Activated T-cell treated with anti-CD3 and anti-CD28 coated beads, Interleukin-2, amount 50 U/mL, for 1 hour (primary cell): ENCODE data around the gene RAPGEF4.

ENCODE experiments used
- DNase-seq: peaks from one replicate; pipeline ENCODE4 v3.0.0-alpha.2; 2020

Gene RAPGEF4

DNA sequence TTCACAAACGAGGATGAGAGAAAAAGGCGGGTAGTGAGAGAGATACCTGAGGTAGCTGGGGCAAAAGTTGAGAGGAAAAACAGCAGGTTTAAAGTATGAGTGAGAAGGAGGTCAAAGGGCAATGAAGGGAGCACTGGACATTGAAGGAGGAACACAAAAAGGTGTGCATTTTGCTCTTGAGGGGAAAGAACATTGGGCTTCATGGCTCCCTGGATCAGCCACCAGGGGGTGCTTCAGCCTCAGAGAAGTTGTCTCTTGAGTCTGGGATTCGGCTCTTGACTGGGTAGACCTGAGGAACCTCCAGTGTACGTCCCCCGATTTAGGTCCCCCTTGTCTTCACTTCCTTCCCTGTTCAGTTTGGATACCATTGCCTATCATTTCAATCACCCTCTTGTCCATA lies 128.5 kb downstream of the RAPGEF4 start:
- peak; percentile 20 for DNase-seq

- DNase-seq = no peak
These were observed 129.8 kb downstream of the RAPGEF4 start for GRCh38 chr2:172865422-172865821.

GRCh38 chr2:172869861-172870260 lies 134.2 kb downstream of the RAPGEF4 start:
- no peak for DNase-seq

GRCh38 chr2:172870396-172870795 lies 134.8 kb downstream of the RAPGEF4 start:
- DNase-seq = no peak

- DNase-seq = no peak
These were observed 142.2 kb downstream of the RAPGEF4 start for GRCh38 chr2:172877826-172878225.

- no peak for DNase-seq
These were observed 142.6 kb downstream of the RAPGEF4 start for GRCh38 chr2:172878260-172878659.

- no peak for DNase-seq
These were observed 148.7 kb downstream of the RAPGEF4 start for GRCh38 chr2:172884336-172884735.

GRCh38 chr2:172885996-172886395 lies 150.4 kb downstream of the RAPGEF4 start:
- DNase-seq = no peak

- DNase-seq = no peak
These were observed 151.6 kb downstream of the RAPGEF4 start for GRCh38 chr2:172887280-172887679.

DNA sequence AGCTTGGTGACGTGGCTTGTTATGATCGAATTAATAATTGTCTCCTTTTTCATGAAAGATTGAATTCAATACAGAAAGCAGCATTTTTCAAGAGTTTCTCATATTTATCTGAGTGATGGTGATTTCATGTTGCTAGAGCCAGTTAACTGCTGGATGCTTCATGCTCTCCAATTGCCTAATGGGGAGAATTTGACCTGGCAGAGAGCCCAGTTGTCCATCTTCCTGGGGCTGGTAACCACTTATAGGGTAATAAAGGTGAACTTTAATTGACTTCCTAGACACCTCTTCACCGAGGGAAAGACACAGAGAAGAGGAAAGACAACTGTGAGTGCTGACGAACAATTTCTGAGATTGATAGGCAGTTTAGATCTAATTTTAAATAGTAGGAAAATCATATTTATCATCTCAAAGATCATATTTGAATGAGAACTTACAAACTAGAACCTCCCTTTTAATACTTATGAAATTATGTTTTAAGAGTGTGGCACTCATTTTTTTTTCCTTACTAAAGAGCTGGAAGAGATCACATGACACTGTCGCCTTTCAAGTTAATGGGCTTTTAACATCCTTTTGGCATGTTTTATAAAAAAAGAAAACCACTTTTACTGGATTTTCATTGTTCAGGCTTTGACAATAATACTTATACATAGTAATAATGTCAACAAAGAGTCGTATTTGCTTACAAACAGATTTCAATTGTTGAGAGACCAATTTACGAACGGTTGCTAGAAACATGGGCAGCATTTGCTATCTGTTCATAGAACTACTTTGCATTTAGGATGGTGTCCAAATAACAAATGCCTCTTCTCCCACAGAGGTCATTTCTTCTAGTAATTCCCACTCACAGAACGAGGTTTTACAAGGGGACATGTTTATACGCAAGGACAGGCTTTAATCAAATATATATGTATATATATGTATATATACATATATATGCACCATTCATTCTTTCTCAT lies 153.3 kb downstream of the RAPGEF4 start:
- no peak for DNase-seq

DNA sequence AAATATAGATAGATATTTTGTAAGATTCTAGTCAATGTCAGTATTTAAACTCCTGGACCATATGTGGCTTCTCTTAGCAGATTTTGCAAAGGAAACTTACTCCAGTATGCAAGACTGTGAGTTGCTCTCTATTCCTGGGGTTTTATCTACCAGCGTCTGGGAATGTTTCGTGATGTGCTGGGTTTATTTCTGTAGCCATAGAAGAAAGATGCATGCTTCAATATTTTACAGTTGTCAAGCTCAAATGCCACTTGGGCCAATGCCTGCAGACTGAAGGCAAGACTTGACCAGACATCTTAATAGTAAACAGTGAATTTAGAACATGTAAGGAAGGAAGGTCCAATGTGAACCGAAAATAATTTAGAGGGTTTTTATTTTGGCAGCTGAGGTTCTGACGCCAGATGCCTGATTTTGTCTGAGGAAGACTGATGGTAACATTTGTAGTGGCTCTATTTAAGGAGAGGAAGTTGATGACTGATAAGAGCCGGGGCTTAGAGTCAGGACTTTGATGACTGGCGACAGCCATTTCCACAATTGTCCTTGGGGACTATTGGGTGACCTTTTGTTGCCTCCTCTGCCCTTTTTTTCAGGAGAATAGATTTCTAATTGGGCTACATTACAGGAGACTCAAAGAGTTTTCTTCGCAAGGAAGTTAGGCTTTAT lies 154.3 kb downstream of the RAPGEF4 start:
- no peak for DNase-seq

DNA sequence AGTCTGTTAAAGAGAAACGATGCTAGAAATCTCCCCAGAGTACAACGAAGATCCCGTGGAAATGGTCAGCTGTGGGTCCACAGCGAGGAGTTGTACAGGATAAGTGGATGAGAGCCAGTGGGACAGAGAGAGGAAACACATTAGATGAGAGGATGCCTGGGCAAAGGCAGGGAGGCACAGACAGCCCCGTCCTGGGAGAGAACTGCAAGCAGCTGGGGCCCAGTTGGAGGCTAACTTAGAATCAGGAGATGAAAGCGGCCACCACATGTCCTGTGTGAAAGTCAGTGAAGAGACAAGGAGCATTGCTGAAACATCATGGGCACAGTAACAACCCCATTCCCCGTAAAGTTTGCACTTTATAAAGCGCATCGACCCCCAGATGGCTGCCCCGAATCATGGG lies 157.5 kb downstream of the RAPGEF4 start:
- DNase-seq = no peak

- DNase-seq = no peak
These were observed 158.0 kb downstream of the RAPGEF4 start for GRCh38 chr2:172893671-172894070.

DNA sequence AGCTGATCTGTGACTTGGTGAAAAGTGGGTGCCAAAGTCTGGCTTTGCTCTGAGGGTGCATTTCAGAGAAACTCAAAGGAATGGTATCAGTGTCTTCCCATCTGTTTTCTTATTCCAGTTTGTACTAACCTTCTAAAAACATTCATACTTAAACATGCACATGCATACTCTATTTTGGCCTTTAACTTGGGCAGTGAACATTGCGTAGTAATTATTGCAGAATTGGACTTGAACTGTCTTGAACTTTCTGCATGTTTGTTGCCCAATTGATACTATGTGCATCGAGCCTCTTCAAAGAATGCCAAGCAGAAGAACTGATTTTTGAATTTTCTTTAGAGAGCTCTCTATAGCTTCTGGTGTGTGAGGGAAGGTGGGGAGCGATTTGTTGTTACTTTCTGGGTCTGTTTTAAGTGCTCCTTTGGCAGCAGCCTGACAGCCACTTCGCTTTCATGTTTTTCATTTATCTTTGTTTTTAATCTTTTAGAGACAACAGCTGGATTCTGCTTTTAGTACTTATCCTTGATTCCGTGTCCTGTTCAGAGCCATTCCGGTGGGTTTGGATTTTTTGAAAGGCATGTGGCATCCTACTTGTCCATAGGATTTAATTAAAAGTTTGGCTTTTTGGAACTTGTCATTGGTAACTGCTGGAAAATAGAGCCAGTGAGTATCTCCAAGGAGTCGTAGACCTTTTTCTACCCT lies 159.2 kb downstream of the RAPGEF4 start:
- no peak for DNase-seq

- DNase-seq = no peak
These were observed 161.0 kb downstream of the RAPGEF4 start for GRCh38 chr2:172896661-172897081.

DNA sequence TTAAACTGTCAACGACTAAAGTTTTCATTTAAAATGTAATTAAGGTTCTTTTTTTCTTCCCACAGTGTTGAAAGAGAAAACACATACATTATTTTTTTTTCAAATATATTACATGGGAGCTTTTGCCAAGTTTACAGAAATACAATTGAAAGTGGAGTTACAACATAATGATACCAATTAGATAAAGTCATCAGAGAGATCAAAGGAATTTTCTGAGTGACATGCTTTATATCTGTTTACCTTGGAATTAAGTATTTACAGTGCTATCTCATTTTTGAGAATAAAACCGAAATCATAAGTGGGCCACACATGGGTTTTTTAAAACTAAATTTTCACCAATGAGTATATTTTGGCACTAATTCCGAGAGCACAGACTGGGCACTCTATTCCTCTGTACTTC lies 165.2 kb downstream of the RAPGEF4 start:
- DNase-seq = no peak

- DNase-seq = no peak
These were observed 166.3 kb downstream of the RAPGEF4 start for GRCh38 chr2:172901913-172902312.

GRCh38 chr2:172904236-172904635 lies 168.6 kb downstream of the RAPGEF4 start:
- no peak for DNase-seq

DNA sequence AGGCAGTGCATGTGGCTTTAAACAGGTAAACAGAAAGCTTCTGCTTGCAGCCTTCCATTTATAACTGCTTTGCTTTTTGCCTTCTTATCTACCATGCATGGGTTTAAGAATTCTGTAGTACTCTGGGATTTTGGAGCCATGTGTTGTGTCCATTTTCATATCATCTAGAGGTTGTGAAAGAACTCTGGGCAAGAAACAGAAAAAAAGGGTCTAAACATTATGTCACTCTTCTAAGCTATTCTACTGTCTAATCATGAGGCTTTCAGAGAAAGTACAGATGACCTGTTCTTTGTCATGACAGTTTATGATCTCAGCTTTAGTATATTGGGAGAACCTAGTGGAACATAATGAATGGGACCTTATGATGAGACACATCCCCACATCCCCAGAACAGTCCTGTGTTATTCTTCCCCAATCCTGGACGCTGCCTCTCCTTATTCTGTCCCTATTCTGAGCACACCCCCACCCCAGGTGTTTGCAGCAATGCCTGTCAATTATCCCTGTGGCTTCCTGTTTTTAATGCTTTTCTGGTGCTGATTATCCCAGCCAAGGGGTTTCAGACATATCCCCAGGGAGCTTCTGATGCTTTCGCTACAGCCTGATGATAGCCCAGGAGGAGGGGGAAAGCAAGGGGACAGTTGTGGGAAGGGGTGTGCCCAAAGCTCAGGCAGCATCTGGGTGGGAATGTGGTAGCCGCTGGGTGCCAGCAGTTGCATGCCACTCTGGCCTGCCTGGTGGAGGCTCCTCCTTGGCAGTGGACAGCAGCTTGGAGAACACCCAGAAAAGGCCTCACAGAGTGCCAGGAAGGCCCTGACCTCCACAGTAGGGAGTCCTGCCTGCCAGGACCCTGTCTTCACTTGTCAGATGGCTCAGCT lies 170.5 kb downstream of the RAPGEF4 start:
- no peak for DNase-seq

- DNase-seq = no peak
These were observed 172.6 kb downstream of the RAPGEF4 start for GRCh38 chr2:172908275-172908674.

DNA sequence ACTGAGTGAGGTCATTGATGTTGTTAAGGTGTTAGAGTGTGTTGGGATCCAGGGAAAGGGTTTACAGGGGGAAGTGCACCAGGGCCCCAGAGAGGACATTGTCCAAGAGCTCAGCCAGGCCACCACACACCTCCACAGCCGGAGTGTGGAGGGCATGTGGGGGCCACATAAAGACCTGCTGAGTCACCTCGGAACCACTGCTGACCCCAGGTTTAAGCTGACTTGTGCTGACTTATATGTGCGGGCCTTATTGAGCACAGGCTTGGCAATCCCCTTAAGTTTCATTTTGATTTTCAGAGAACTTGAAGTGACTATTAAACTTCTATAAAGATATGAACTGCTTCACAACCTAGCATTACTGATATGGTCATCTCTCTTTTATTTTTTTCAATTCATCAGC lies 173.8 kb downstream of the RAPGEF4 start:
- DNase-seq = no peak

- no peak for DNase-seq
These were observed 176.6 kb downstream of the RAPGEF4 start for GRCh38 chr2:172912266-172912665.
